ENCODE measurements around the gene KCNN1. TPM values are rescaled to one million over a fixed set of nuclear protein-coding genes. Genes with fewer than 3 reads are reported as not detected.
"Not testable (repeated sequence)": the region's sequence is repeated elsewhere in the genome, so short reads cannot be mapped to it uniquely, and the experiment has no call there.

The KCNN1 gene
- 0.30 TPM in 1 of 2 replicates, not detected in the other for total RNA-seq

GRCh38 chr19:17966550-17967256 lies at the start of gene KCNN1:
TSS of gene KCNN1 (plus strand) at chr19:17967107. CDS start at chr19:17973889, 6,782 bp downstream.
- DNase-seq (ENCODE audit: low read depth) = no peak

- not testable (repeated sequence) for DNase-seq (ENCODE audit: low read depth)
Observed at GRCh38 chr19:17918151-17918550, 48.8 kb upstream of the KCNN1 start.

GRCh38 chr19:17919122-17919521 lies 47.8 kb upstream of the KCNN1 start:
- DNase-seq (ENCODE audit: low read depth) = not testable (repeated sequence)

GRCh38 chr19:17920527-17920926 lies 46.4 kb upstream of the KCNN1 start:
- DNase-seq (ENCODE audit: low read depth) = no peak

- no peak for DNase-seq (ENCODE audit: low read depth)
Observed at GRCh38 chr19:17922138-17922537, 44.8 kb upstream of the KCNN1 start.

- no peak for DNase-seq (ENCODE audit: low read depth)
Observed at GRCh38 chr19:17926044-17926443, 40.9 kb upstream of the KCNN1 start.

GRCh38 chr19:17929056-17929455 lies 37.9 kb upstream of the KCNN1 start:
- DNase-seq (ENCODE audit: low read depth) = no peak

- DNase-seq (ENCODE audit: low read depth) = peak; percentile 43
Observed at GRCh38 chr19:17931532-17932191, 35.2 kb upstream of the KCNN1 start.

- peak; percentile 77 for DNase-seq (ENCODE audit: low read depth)
Observed at GRCh38 chr19:17932485-17933338, 34.2 kb upstream of the KCNN1 start, which contains the start of gene CCDC124. TSS of gene CCDC124 (plus strand) at chr19:17933015. CDS start at chr19:17936421, 3,406 bp downstream.

- peak; percentile 75 for DNase-seq (ENCODE audit: low read depth)
Observed at GRCh38 chr19:17933414-17934129, 33.3 kb upstream of the KCNN1 start.

GRCh38 chr19:17936379-17936778 lies 30.5 kb upstream of the KCNN1 start:
- no peak for DNase-seq (ENCODE audit: low read depth)

GRCh38 chr19:17937371-17937900 lies 29.5 kb upstream of the KCNN1 start:
- DNase-seq (ENCODE audit: low read depth) = no peak

- peak; percentile 85 for DNase-seq (ENCODE audit: low read depth)
Observed at GRCh38 chr19:17938092-17938845, 28.6 kb upstream of the KCNN1 start.

GRCh38 chr19:17942181-17942580 lies 24.7 kb upstream of the KCNN1 start:
- DNase-seq (ENCODE audit: low read depth) = no peak

- DNase-seq (ENCODE audit: low read depth) = no peak
Observed at GRCh38 chr19:17942582-17943273, 24.2 kb upstream of the KCNN1 start.

- no peak for DNase-seq (ENCODE audit: low read depth)
Observed at GRCh38 chr19:17943274-17944221, 23.4 kb upstream of the KCNN1 start.

GRCh38 chr19:17944301-17944700 lies 22.6 kb upstream of the KCNN1 start:
- DNase-seq (ENCODE audit: low read depth) = peak; percentile 49

GRCh38 chr19:17946965-17947784 lies 19.7 kb upstream of the KCNN1 start:
- no peak for DNase-seq (ENCODE audit: low read depth)
